IMR-90 (cell line): ENCODE results near the gene ATP5PO. TPM values are rescaled to one million over a fixed set of nuclear protein-coding genes. Genes with fewer than 3 reads are reported as not detected.

ENCODE experiments used
- ATAC-seq: fragments of 200-7000 bp; cut with Tn5 transposase; 2 replicates; pipeline ENCODE4 v1.9.1; 2020; ENCODE audit warnings: low read depth, mild to moderate bottlenecking, moderate library complexity
- BruUV-seq: library from RNA; stranded (reverse); fragments of 400-500 nt; replicated peaks from 2 replicates; lab custom pipeline; 2021; lab: Mats Ljungman, UMichigan
- CTCF ChIA-PET: fragments of 300-600 bp; formaldehyde crosslinking; extraction: SDS; loops from one replicate; lab custom pipeline; 2021; ENCODE audit warnings: antibody characterized with exemption; lab: Yijun Ruan, JAX
- POLR2A ChIA-PET: fragments of 300-600 bp; sonication (Branson Sonifier 250); formaldehyde crosslinking; loops from one replicate; lab custom pipeline; 2022; ENCODE audit warnings: antibody characterized with exemption; ENCODE audit not compliant: unreplicated experiment; lab: Charles Lee
- DNase-seq: peaks from one replicate; pipeline ENCODE4 v3.0.0; 2013
- H2AFZ ChIP-seq: replicated peaks from 2 replicates; pipeline ENCODE3; 2013; ENCODE audit warnings: low read length, mild to moderate bottlenecking; ENCODE audit not compliant: poor library complexity
- H2AK5ac ChIP-seq: 2 replicates; pipeline ENCODE4 v1.6.1; 2013; ENCODE audit warnings: low read depth, low read length, inconsistent platforms
- H2AK9ac ChIP-seq: replicated peaks from 2 replicates; pipeline ENCODE3; 2013; ENCODE audit warnings: mild to moderate bottlenecking, low read depth, low read length, moderate library complexity; ENCODE audit not compliant: poor library complexity
- H2BK120ac ChIP-seq: 2 replicates; pipeline ENCODE4 v1.6.1; 2013; ENCODE audit warnings: low read depth, low read length, inconsistent platforms
- H2BK15ac ChIP-seq: 3 replicates; pipeline ENCODE4 v1.6.1; 2013; ENCODE audit warnings: low read depth, low read length, inconsistent platforms
- H2BK20ac ChIP-seq: 2 replicates; pipeline ENCODE4 v1.6.1; 2013; ENCODE audit warnings: low read depth, mild to moderate bottlenecking, inconsistent platforms, low read length, moderate library complexity
- H2BK5ac ChIP-seq: 2 replicates; pipeline ENCODE4 v1.6.1; 2013; ENCODE audit warnings: mild to moderate bottlenecking, low read depth, low read length, inconsistent platforms; ENCODE audit not compliant: poor library complexity, severe bottlenecking
- H3K14ac ChIP-seq: replicated peaks from 2 replicates; pipeline ENCODE4 v1.6.1; 2013; ENCODE audit warnings: low read depth, low read length, inconsistent platforms
- H3K18ac ChIP-seq: 2 replicates; pipeline ENCODE4 v1.6.1; 2013; ENCODE audit warnings: low read depth, low read length, control low read depth
- H3K23ac ChIP-seq: 2 replicates; pipeline ENCODE4 v1.6.1; 2013; ENCODE audit warnings: low read depth, low read length, inconsistent platforms
- H3K27ac ChIP-seq: 2 replicates; pipeline ENCODE4 v1.5.1; 2013; ENCODE audit warnings: mild to moderate bottlenecking, control low read depth, low read length; ENCODE audit not compliant: insufficient read depth
- H3K27me3 ChIP-seq: 2 replicates; pipeline ENCODE4 v1.6.1; 2013; ENCODE audit warnings: low read length; ENCODE audit not compliant: control insufficient read depth, insufficient read depth
- H3K36me3 ChIP-seq: 2 replicates; pipeline ENCODE4 v1.6.1; 2013; ENCODE audit warnings: low read length, mixed read lengths; ENCODE audit not compliant: control insufficient read depth, insufficient read depth
- H3K4ac ChIP-seq: 2 replicates; pipeline ENCODE4 v1.6.1; 2013; ENCODE audit warnings: low read depth, low read length, inconsistent platforms
- H3K4me1 ChIP-seq: 2 replicates; pipeline ENCODE4 v1.6.1; 2013; ENCODE audit warnings: low read length, mixed read lengths; ENCODE audit not compliant: control insufficient read depth, insufficient read depth
- H3K4me2 ChIP-seq: 2 replicates; pipeline ENCODE4 v1.6.1; 2013; ENCODE audit warnings: low read depth, mild to moderate bottlenecking, control low read depth, low read length, moderate library complexity
- H3K4me3 ChIP-seq: 2 replicates; pipeline ENCODE4 v1.5.1; 2013; ENCODE audit warnings: low read depth, mild to moderate bottlenecking, control low read depth, low read length, moderate library complexity; ENCODE audit not compliant: insufficient read depth
- H3K56ac ChIP-seq: 2 replicates; pipeline ENCODE4 v1.6.1; 2013; ENCODE audit warnings: low read length, inconsistent platforms; ENCODE audit not compliant: insufficient read depth; ENCODE audit errors: extremely low read depth
- H3K79me1 ChIP-seq, 2 experiments: 2 replicates each; pipeline ENCODE4 v1.6.1; 2013; ENCODE audit warnings: low read length in 2 of 2, inconsistent platforms in 1 of 2, low read depth in 1 of 2
- H3K9ac ChIP-seq: 2 replicates; pipeline ENCODE4 v1.6.1; 2013; ENCODE audit warnings: low read depth, low read length, control low read depth
- H3K9me1 ChIP-seq: 2 replicates; pipeline ENCODE4 v1.6.1; 2013; ENCODE audit warnings: low read length, inconsistent platforms; ENCODE audit not compliant: insufficient read depth
- H3K9me3 ChIP-seq: 2 replicates; pipeline ENCODE4 v1.6.1; 2013; ENCODE audit warnings: low read length; ENCODE audit not compliant: control insufficient read depth, insufficient read depth
- H4K20me1 ChIP-seq: 2 replicates; pipeline ENCODE4 v1.6.1; 2013; ENCODE audit warnings: low read length, inconsistent platforms; ENCODE audit not compliant: insufficient read depth
- H4K5ac ChIP-seq: 2 replicates; pipeline ENCODE4 v1.6.1; 2013; ENCODE audit warnings: mild to moderate bottlenecking, low read depth, low read length, control low read depth
- H4K8ac ChIP-seq, 2 experiments: 2 replicates each; pipeline ENCODE4 v1.6.1; 2013; ENCODE audit warnings: low read depth in 2 of 2, low read length in 2 of 2, control low read depth in 1 of 2, inconsistent platforms in 1 of 2
- H4K91ac ChIP-seq: 2 replicates; pipeline ENCODE4 v1.6.1; 2013; ENCODE audit warnings: low read depth, low read length, inconsistent platforms; ENCODE audit not compliant: insufficient read depth
- BHLHE40 ChIP-seq: fragments of 150-350 bp; IDR thresholded peaks from 2 replicates; pipeline ENCODE4 v1.6.1; 2016; ENCODE audit warnings: mild to moderate bottlenecking, low read depth, low read length
- CEBPB ChIP-seq: IDR thresholded peaks from 2 replicates; pipeline ENCODE4 v1.6.1; 2012; ENCODE audit warnings: low read depth, low read length, improper control_type of control experiment
- NFE2L2 ChIP-seq: fragments of 150-350 bp; IDR thresholded peaks from 2 replicates; pipeline ENCODE4 v1.6.1; 2016; ENCODE audit warnings: low read depth, mild to moderate bottlenecking, low read length
- WGBS, 2 experiments: methylation state at CpG; one replicate each; pipeline versions ENCODE4 v1.1.5 to v1.1.7; 2013; ENCODE audit warnings: missing lambda C conversion rate in 2 of 2; ENCODE audit not compliant: insufficient read length in 1 of 2; ENCODE audit errors: extremely low coverage in 2 of 2; 5-methylcytosine and 5-hydroxymethylcytosine counted together
- dilution Hi-C: fragments of 300-500 bp; cut with HindIII; formaldehyde crosslinking; loops from one replicate; pipeline ENCODE4 v1.14.3; 2018; ENCODE audit warnings: low sequenced_read_pairs; ENCODE audit not compliant: unreplicated experiment
- in situ Hi-C: fragments of 300-500 bp; cut with MboI; formaldehyde crosslinking; loops from 3 replicates; pipeline ENCODE4 v1.14.3; 2019; ENCODE audit warnings: low sequenced_read_pairs, inconsistent platforms, mixed read lengths
- intact Hi-C: fragments of 100-400 bp; cut with micrococcal nuclease; formaldehyde crosslinking; loops from 2 replicates; pipeline ENCODE4 v1.10.0; 2022
- polyA plus RNA-seq, 3 experiments: library from polyadenylated mRNA; depleted of rRNA; stranded (reverse); fragments of >200 nt; gene quantifications; 2 replicates each; pipeline ENCODE4 v1.2.3, GENCODE V29; 2012; ENCODE audit warnings: low replicate concordance in 1 of 3
- total RNA-seq: library from RNA; depleted of rRNA; stranded (reverse); fragments of >200 nt; gene quantifications from 2 replicates; pipeline ENCODE4 v1.2.3, GENCODE V29; 2012

Gene ATP5PO
- total and polyA plus RNA-seq, 2 of the 4 experiments (the other 2 are of a cell fraction), result 237 to 250 TPM

- Histone ChIP-seq H2AK9ac (peak overlapping the region; percentile 17), H3K9me3 (no peaks in the 10 kb centered on the region), H2BK20ac (no peak overlapping the region), H2AFZ (no peak overlapping the region), H4K20me1 (no peaks in the 10 kb centered on the region), H2BK5ac (no peak overlapping the region), H3K27me3 (peaks cover 6% of the 10 kb centered on the region), H3K9me1 (no peaks in the 10 kb centered on the region), H4K5ac (no peak overlapping the region), H4K91ac (no peak overlapping the region), H3K36me3 (no peaks in the 10 kb centered on the region), H2BK120ac (no peak overlapping the region), H3K18ac (no peak overlapping the region), H3K27ac (no peak overlapping the region), H2BK15ac (no peak overlapping the region), H3K9ac (no peak overlapping the region), H3K4me2 (no peak overlapping the region), H3K4me3 (no peak overlapping the region), H4K8ac (peak overlapping the region in 1 of 2 experiments; percentile 21; a peak in 1 of 4 replicates), H3K56ac (no peak overlapping the region), H3K79me1 (no peaks in the 10 kb centered on the region), H3K4me1 (no peaks in the 10 kb centered on the region; the same call in 1 of the 2 replicates), H2AK5ac (0 out of 2 replicates have a peak overlapping the region, but pooled peaks have one; percentile 33), H3K14ac (no peak overlapping the region), H3K4ac (no peak overlapping the region; the same call in 1 of the 2 replicates), H3K23ac (no peak overlapping the region)
- 100% methylated on average over 1 of the region's 3 CpGs; no CpG with 5 or more reads in 1 of the 2 experiments for WGBS, 2 experiments
- CTCF ChIA-PET, result interaction anchor here (0.7 to 2.3 kb wide), 15 partner anchors 12 to 676 kb away, joined by 3 to 25 read pairs (median 4); partner anchors contain the start of genes MRPS6 and SLC5A3
- DNase-seq (no peak), ATAC-seq (no peak)
- in situ Hi-C loops, result loop anchor here (5.0 to 25.0 kb wide), 2 partner anchors 168 to 688 kb away; partner anchors contain the start of gene RCAN1
- intact Hi-C loops, result loop anchor here (1.0 to 2.0 kb wide), 6 partner anchors 149 to 427 kb away; partner anchors contain the start of genes MRPS6 and SLC5A3
- BruUV-seq, result no TSS peak
- no peak for TF ChIP-seq BHLHE40
- no peak for TF ChIP-seq CEBPB
- TF ChIP-seq NFE2L2, result no peak
- POLR2A ChIA-PET, result no interaction called here
- dilution Hi-C loops, result no loop called here
Measured at GRCh38 chr21:33924766-33925100, 9.1 kb upstream of the ATP5PO start.
